RKO (cell line): ENCODE data around the gene CARM1.
"Not testable (repeated sequence)": the region's sequence is repeated elsewhere in the genome, so short reads cannot be mapped to it uniquely, and the experiment has no call there.

Experiments
- DNase-seq: peaks from one replicate; pipeline ENCODE4 v3.0.0-alpha.2; 2016; ENCODE audit warnings: low spot score

Gene CARM1

DNA sequence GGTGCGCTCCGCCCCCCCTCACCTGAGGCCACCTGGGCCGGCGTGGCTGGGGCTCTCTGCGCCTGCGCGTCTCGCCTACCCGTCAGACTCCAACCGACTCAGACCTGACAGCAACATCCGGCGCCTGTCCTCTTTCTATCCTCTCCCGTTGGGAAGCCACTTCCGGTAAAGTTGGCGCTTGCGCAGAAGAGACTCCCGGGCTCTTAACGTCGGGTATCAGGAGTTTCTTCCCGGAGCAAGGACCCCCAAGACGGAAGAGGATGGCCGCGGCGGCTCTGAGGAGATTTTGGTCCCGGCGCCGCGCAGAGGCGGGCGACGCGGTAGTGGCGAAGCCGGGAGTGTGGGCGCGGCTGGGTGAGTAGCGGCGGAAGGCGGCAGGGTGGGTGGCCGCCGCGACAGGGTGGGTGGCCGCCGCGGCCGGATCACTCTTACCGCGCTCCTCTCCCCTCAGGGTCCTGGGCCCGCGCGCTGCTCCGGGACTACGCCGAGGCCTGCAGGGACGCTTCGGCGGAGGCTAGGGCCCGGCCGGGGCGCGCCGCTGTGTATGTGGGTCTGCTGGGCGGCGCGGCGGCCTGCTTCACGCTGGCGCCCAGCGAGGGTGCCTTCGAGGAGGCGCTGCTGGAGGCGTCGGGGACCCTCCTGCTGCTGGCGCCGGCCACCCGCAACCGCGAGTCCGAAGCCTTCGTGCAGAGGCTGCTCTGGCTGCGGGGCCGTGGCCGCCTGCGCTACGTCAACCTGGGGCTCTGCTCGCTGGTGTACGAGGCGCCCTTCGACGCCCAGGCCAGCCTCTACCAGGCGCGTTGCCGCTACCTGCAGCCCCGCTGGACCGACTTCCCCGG, 57.4 kb downstream of the CARM1 start, which contains the start of the genes TIMM29 and YIPF2:
Gene TIMM29 (plus strand): TSS at position 249 of the 839 bp plus-strand sequence. CDS start 12 bp downstream, at position 261.
Gene YIPF2 (minus strand): TSS at position 77 of the 839 bp plus-strand sequence. CDS start 229 bp downstream, outside the sequence.
- DNase-seq = peak; percentile 99

DNA sequence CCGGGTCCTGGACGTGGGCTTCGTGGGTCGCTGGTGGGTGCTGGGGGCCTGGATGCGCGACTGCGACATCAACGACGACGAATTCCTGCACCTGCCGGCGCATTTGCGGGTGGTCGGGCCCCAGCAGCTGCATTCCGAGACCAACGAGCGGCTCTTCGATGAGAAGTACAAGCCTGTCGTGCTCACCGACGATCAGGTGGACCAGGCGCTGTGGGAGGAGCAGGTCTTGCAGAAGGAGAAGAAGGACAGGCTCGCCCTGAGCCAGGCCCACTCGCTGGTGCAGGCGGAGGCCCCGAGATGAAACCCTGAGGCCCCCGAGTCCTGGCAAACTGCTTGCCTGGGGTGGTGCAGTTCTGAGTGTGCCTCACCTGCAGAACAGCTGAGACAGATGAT, 58.0 kb downstream of the CARM1 start:
- DNase-seq = no peak

DNA sequence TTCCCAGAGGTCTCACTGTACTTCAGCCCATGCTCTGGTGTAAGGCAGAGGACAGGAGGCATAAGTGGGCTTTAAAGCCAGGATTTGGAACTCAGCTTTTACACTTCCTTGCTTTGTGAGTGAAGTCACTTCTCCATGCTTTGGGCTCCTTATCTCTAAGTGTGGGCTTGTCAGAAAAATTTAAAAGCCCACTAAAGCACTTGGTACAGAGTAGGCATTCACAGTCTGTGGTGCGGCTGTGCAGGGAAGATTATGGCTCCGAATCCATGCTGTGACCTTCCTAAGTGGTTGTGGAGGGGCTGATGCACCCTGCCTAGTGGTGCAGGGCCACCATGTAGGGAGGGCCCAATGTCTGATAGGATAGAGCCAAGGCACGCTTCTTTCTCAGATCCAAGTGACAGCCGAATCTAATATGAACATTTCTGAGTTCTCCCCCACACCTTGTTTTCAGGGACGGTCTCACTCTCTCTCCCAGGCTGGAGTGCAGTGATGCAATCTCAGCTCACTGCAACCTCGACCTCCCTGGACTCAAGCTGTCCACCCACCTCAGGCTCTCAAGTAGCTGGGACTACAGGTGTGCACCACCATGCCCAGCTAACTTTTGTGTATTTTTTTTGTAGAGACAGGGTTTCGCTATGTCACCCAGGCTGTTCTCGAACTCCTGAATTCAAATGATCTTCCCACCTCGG, 64.2 kb downstream of the CARM1 start:
- no peak for DNase-seq

DNA sequence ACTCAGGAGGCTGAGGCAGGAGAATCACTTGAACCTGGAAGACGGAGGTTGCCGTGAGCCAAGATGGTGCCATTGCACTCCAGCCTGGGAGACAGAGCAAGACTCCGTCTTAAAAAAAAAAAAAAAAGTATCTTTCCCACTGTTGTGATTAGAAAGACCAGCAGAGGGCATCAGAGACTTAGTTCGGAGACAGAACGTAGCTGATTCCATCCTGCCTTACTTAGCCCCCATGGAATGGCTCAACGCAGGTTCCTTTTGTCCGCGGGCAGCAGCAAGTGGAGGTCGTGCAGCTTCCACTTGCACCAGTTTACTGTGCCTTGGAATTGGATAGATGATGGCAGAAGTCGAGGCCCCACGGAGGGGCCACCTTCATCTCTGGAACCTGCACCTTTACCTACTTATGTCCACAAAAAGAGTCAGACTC, 65.3 kb downstream of the CARM1 start:
- DNase-seq = peak; percentile 86

DNA sequence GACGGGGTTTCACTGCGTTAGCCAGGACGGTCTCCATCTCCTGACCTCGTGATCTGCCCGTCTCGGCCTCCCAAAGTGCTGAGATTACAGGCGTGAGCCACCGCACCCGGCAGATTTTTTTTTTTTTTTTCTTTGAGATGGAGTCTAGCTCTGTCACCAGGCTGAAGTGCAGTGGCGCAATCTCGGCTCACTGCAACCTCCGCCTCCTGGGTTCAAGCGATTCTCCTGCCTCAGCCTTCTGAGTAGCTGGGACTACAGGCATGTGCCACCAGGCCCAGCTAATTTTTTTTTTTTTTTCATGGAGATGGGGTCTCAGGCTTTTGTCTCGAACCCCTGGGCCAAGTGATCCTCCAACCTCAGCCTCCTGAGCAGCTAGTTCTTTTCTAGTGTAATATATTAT, 70.3 kb downstream of the CARM1 start:
- not testable (repeated sequence) for DNase-seq

DNA sequence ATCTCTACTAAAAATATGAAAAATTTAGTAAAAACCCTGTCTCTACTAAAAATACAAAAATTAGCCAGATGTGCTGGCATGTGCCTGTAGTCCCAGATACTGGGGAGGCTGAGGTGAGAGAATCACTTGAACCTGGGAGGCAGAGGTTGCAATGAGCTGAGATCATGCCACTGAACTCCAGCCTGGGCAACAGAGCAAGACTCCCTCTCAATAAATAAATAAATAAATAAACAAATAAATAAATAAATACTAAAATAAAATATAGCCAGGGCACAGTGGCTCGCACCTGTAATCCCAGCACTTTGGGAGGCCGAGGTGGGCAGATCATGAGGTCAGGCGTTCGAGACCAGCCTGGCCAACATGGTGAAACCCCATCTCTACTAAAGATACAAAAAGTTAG, 72.1 kb downstream of the CARM1 start:
- DNase-seq = not testable (repeated sequence)

DNA sequence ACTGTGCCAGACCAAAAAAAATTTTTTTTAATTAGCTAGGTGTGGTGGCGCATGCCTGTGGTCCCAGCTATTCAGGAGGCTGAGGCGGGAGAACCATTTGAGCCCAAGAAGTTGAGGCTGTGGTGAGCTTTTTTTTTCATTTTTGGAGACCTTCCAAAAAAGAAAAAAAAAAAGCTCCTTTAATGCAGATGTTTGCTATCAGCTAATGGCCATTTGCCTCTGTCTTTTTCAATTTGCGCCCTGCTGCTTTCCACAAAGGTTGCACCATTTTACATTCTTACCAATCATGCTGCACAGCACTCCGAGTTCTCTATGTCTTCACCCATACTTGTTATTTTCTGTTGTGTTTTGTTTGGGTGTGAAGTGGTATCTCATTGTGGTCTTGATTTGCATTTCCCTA, 73.9 kb downstream of the CARM1 start:
- DNase-seq = no peak

DNA sequence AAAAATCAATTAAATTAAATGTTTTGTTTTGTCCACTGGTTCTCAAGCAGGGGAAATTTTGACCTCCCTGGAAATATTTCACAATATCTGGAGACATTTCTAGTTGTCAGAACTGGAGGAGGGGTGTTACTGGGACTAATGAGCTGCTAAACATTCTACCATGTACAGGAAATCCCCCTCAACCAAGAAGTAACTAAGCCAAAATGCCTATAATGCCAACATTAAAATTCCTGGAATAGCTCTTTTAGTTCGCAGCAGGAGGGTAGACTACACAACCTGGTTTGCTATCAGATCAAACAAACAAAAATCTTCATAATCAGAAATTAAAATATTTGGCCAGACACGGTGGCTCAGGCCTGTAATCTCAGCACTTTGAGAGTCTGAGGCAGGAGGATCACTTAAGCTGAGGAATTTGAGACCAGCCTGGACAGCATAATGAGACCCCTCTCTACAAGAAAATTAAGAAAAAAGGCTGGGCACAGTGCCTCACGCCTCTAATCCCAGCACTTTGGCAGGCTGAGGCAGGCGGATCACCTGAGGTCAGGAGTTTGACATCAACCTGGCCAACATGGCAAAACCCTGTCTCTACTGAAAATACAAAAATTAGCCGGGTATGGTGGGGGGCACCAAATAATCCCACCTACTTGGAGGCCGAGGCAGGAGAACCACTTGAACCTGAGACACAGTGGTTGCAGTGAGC, 75.8 kb downstream of the CARM1 start:
- no peak for DNase-seq

DNA sequence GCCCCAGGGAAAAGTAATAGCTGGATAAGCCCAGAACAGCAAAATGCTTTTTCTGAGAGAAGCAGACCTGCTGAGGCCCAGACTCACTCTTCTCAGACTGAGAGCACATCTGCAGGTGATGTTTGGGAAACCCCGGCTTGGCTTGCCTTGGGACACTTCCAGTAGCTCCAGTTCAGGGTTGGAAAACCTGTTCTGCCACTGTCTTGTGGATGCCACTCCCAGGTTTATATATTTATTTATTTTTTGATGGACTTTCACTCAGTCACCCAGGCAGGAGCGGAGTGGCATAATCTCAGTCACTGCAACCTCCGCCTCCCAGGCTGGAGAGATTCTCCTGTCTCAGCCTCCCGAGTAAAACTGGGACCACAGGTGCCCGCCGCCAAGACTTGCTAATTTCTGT, 81.5 kb downstream of the CARM1 start:
- DNase-seq = no peak

DNA sequence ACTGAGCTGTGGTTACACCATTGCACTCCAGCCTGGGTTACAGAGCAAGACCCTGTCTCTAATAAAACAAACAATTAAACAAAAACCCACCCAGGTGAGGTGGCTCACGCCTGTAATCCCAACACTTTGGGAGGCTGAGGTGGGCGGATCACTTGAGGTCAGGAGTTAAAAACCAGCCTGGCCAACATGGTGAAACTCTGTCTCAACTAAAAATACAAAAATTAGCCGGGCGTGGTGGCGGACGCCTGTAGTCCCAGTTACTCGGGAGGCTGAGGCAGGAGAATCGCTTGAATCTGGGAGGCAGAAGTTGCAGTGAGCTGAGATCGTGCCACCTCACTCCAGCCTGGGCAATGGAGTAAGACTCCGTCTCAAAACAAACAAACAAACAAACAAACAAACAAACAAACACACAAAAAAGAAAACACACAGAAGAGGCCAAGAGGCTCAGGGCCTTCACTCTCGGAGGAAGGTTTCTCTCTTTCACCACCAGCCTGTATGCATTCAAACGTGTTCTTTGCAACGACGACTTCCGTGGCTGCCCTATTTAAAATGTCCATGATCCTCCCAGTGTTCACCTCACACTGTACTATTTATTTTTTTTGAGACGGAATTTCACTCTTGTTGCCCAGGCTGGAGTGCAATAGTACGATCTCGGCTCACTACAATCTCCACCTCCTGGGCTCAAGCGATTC, 88.1 kb downstream of the CARM1 start:
- not testable (repeated sequence) for DNase-seq

DNA sequence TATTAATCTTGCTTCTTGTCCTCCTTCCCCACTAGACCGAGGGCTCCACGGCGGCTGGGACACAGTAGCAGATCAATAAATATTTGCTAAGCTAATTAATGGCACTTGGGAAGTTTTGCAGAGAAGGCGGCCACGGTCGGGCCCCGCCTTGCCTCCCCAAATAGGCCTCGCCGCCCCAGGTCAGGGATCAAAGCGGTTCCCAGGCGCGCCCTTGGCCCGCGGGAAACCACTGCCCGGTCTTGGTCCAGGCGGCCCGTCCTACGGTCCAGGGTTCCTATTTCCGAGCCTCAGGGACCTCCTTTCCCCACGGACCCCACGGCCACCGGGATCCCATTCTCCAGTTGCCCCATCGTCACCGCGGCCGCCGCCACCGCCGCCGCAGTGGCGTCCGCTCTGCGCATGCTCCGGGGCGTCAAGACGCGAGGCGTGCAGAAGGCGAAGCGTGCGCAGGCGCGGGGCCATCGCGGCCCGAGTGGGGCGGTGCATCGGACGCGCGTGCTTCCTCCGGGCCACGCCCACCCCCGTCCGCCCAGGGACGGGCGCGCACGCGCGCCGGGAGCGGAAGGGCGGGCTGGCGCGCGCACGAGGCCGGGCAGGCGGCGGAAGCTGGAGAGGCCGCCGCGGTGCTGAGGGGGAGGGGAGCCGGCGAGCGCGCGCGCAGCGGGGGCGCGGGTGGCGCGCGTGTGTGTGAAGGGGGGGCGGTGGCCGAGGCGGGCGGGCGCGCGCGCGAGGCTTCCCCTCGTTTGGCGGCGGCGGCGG, 89.1 kb downstream of the CARM1 start, which contains the start of gene SMARCA4:
Gene SMARCA4 (plus strand): TSS at position 717 of the 759 bp plus-strand sequence. CDS start 23,122 bp downstream, outside the sequence.
- peak; percentile 95 for DNase-seq

DNA sequence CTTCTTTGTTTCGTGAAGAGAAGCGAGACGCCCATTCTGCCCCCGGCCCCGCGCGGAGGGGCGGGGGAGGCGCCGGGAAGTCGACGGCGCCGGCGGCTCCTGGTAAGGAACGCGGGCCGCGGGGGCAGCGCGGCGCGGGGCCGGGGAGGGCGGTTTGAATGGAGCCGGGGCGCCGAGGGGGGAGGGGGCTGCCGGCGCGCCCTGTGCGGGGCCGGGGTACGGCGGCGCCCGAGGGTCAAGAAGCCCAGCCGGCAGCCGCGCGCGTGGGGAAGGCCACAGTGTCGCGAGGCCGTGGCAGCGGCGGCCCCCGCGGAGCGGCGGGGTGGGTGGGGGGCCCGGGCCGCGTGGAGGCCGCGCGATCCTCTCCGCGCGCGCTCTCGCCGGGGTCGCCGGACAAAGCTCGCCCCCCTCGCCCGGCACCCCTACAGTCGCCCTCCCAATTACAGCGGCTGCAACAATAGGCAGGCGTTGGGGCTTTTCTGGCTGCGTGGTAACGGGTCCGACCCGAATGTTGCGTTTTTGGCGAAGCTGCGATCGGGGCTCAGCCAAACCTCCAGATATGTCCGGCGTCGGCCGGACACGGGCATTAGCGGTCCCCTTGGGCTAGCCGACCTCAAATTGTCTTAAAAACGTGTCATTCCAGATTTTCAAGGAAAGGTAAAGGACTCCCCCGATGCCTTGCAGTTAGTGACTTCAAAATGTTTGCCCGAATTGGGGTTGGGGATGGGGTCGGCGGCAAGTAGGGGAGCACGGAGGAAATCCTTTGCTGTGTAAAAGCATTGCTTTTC, 89.9 kb downstream of the CARM1 start:
- peak; percentile 47 for DNase-seq

DNA sequence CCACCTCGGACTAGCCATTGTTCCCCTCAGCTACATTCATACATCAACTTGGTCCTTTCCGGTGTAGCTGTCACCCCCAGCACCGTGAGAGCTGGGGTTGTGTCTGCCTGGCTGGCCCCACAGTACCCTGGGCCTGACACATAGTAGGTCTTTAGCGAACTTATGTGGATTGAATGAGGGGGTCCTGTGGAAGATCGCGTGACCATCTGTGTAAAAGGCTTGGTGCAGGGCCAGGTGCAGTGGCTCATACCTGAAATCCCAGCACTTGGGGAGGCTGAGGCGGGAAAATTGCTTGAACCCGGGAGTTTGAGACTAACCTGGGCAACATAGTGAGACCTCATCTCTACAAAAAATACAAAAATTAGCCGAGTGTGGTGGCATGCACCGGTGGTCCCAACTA, 91.5 kb downstream of the CARM1 start:
- no peak for DNase-seq

DNA sequence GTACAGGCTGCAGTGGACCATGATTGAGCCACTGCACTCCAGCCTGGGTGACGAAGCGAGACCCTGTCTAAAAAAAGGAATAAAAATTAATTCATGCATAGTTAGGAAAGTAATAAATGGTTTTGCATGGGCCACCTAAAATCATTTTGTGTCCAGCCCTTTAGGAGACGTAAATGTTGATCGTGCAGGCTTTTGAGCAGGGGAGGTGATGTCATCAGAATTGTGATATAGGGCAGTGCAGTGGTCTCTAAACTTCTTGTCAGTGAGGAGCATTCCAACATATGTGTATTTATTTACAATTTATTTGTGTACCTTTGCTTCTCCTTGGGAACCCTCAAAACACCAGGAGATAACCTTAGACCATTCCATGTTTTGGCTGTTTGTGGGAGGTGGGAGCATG, 92.5 kb downstream of the CARM1 start:
- no peak for DNase-seq

DNA sequence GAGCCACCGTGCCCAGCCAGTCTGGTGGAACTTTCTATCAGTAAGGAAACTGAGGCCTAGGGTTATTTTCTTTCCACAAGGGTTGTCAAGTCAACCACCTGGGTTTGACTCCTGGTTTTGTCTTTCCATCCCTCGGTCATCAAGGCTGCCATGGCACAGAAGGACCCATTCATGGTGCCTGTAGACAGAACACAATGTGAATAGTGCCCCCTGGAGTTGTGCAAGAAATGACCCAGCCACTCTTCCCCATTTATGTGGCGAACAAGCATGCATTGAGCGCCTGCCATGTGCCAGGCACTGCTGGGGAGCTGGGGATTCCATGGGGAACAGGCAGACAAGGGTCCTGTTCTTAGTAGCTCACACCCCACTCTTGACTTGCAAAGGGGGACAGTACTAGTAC, 93.5 kb downstream of the CARM1 start:
- no peak for DNase-seq

DNA sequence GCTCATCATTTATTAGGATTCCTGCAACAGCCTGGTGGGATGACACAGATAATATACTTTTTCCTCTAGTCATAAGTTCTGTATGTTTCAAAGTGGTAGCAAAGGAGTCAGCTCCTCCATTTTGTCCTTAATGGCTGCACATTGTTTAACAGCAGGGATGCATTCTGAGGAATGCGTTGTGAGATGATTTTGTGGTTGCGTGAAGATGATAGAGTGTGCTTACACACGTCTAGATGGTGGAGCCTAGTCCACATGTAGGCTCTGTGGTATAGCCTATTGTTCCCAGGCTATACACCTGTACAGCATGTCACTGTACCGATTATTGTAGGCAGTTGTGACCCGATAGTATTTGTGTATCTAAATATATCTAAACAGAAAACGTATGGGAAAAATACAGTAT, 94.0 kb downstream of the CARM1 start:
- no peak for DNase-seq

DNA sequence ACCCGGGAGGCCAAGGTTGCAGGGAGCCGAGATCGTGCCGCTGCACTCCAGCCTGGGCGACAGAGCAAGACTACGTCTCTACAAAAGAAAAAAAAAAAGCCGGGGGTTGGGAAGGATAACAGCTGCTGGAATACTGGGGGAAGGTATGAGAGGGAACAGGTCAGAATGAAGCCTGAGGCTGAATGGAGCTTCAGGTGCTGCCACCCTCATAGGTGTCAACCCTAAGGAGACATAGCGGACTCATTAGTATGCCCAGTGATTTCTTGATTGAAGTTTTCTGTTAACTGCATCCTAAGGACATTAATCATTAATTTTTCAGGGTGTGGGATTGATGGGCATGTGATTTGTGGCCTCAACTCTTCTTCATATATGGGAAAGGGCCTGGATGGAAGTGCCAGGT, 95.5 kb downstream of the CARM1 start:
- DNase-seq = no peak

DNA sequence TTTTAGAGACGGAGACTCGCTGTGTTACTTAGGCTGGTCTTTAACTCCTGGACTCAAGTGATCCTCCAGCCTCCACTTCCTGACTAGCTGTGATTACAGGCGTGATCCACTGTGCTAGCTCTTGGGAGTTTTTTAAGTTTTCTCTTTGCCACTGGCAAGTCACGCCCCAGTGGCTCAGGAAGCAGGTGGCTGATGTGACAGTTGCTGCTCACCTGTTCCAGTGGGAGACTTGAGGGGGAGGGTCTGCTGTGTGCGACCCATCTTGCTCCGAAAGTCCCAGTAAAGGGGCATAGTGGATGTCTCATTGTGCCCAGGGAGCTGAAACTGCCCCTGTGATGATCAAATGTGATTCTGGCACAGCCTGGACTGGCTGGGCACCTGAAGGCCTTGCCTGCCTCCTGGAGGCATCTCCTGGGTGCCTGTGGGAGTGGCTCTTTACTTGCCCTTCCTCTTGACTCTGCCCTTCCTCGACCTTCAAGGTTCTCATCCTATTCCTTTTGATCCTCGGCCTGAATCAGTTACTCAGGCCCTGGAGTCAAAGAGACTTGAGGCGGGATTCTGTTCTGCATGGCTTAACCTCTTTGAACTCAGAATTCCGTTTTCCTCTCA, 97.3 kb downstream of the CARM1 start:
- DNase-seq = no peak

DNA sequence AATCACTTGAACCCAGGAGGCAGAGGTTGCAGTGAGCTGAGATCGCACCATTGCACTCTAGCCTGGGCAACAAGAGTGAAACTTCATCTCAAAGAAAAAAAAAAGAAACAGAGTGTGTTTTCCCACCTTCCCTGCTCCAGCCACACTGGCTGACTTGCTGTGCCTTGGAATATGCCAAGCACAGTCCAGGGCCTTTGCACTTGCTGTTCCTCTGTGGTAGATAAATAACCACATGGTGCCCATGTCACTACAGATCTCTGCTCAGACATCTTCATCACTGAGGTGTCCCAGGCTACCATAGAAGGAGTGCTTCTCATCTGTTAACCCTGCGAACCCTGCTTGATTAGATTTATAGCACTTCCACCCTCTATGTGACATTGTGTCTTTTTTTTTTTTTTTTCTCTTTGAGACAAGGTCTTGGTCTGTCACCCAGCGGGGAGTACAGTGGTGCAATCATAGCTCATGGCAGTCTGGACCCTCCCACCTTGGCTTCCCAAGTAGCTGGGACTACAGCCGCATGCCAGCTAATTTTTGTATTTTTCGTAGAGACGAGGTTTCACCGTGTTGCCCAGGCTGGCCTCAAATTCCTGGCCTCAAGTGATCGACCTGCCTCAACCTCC, 99.9 kb downstream of the CARM1 start:
- no peak for DNase-seq
